ENCODE results near the gene MUC2. TPM values are rescaled to one million over a fixed set of nuclear protein-coding genes. Genes with fewer than 3 reads are reported as not detected.

Gene MUC2
- total RNA-seq, 2 experiments from 2014 or later, result not detected

GRCh38 chr11:1076061-1076665, 1.5 kb downstream of the MUC2 start:
- H3K4me3 Mint-ChIP-seq, result no peak overlapping the region
- ChIA-PET POLR2A (no interaction called here), CTCF (no interaction called here)
- no peak for DNase-seq
- no peak overlapping the region for H3K27ac Mint-ChIP-seq
- H3K27me3 Mint-ChIP-seq, result no peaks in the 10 kb centered on the region
- H3K4me1 Mint-ChIP-seq, result no peaks in the 10 kb centered on the region
- H3K36me3 Mint-ChIP-seq (ENCODE audit: low read depth), result no peaks in the 10 kb centered on the region
- H3K9me3 Mint-ChIP-seq, result no peaks in the 10 kb centered on the region

DNA sequence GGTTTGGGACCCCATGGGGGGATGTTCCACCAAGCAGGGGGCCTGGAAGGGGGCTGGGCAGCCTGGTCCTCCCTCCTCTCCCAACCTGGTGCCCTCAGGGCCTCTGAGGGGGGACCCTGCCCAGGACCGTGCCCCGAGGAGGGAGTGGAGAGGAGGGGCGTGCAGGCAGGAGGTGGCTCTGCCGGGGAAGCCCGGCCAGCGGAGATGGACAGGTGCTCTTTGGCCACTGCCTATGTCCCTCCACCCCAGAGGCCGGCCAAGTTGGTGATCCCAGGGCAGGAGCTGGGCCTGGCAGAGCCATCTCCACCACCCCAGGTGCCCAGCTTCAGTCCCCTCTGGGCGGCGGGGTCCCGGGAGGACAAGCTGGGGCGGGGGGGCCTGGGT, 2.4 kb downstream of the MUC2 start:
- no peak for DNase-seq
- ChIA-PET CTCF (interaction anchor here (0.5 kb wide), 1 partner anchor 429 kb away, joined by 4 read pairs; no protein-coding TSS in a partner anchor), POLR2A (no interaction called here)
- Mint-ChIP-seq H3K4me1 (no peaks in the 10 kb centered on the region), H3K4me3 (no peak overlapping the region), H3K9me3 (no peaks in the 10 kb centered on the region), H3K27ac (no peak overlapping the region), H3K27me3 (no peaks in the 10 kb centered on the region), H3K36me3 (ENCODE audit: low read depth) (no peaks in the 10 kb centered on the region)

GRCh38 chr11:1077417-1078119, 2.9 kb downstream of the MUC2 start:
- Mint-ChIP-seq H3K4me3 (no peak overlapping the region), H3K27ac (no peak overlapping the region), H3K4me1 (no peaks in the 10 kb centered on the region), H3K27me3 (no peaks in the 10 kb centered on the region), H3K36me3 (ENCODE audit: low read depth) (no peaks in the 10 kb centered on the region), H3K9me3 (no peaks in the 10 kb centered on the region)
- no peak for DNase-seq
- POLR2A ChIA-PET, result no interaction called here
- CTCF ChIA-PET, result interaction anchor here (0.5 kb wide), 1 partner anchor 428 kb away, joined by 4 read pairs; no protein-coding TSS in a partner anchor

DNA sequence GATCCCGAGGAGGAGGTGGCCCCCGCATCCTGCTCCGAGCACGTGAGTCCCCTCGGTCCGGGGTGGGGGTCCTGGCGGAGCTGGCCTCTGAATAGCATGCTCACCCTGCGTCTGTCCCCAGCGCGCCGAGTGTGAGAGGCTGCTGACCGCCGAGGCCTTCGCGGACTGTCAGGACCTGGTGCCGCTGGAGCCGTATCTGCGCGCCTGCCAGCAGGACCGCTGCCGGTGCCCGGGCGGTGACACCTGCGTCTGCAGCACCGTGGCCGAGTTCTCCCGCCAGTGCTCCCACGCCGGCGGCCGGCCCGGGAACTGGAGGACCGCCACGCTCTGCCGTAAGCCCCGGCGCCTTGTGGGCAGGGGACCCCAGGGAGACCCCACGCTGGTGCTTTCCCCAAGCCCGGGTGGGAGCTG, 3.5 kb downstream of the MUC2 start:
- DNase-seq, result no peak
- POLR2A ChIA-PET, result no interaction called here
- H3K27me3 Mint-ChIP-seq, result no peaks in the 10 kb centered on the region

GRCh38 chr11:1081601-1082311, 7.1 kb downstream of the MUC2 start:
- no peaks in the 10 kb centered on the region for H3K36me3 Mint-ChIP-seq (ENCODE audit: low read depth)
- H3K4me1 Mint-ChIP-seq, result no peaks in the 10 kb centered on the region
- no peaks in the 10 kb centered on the region for H3K9me3 Mint-ChIP-seq
- H3K4me3 Mint-ChIP-seq, result no peak overlapping the region
- no peak overlapping the region for H3K27ac Mint-ChIP-seq
- ChIA-PET POLR2A (no interaction called here), CTCF (no interaction called here)
- DNase-seq, result no peak
- no peaks in the 10 kb centered on the region for H3K27me3 Mint-ChIP-seq

More for the DNA sequence above, 3.5 kb downstream of the MUC2 start:
- CTCF ChIA-PET, result no interaction called here
- Mint-ChIP-seq H3K9me3 (no peaks in the 10 kb centered on the region), H3K27ac (no peak overlapping the region), H3K4me3 (no peak overlapping the region), H3K36me3 (ENCODE audit: low read depth) (no peaks in the 10 kb centered on the region), H3K4me1 (no peaks in the 10 kb centered on the region)

- CTCF ChIA-PET, result no interaction called here
- no peaks in the 10 kb centered on the region for H3K4me1 Mint-ChIP-seq
- DNase-seq, result no peak
These were observed 7.7 kb downstream of the MUC2 start for GRCh38 chr11:1082346-1082727.

DNA sequence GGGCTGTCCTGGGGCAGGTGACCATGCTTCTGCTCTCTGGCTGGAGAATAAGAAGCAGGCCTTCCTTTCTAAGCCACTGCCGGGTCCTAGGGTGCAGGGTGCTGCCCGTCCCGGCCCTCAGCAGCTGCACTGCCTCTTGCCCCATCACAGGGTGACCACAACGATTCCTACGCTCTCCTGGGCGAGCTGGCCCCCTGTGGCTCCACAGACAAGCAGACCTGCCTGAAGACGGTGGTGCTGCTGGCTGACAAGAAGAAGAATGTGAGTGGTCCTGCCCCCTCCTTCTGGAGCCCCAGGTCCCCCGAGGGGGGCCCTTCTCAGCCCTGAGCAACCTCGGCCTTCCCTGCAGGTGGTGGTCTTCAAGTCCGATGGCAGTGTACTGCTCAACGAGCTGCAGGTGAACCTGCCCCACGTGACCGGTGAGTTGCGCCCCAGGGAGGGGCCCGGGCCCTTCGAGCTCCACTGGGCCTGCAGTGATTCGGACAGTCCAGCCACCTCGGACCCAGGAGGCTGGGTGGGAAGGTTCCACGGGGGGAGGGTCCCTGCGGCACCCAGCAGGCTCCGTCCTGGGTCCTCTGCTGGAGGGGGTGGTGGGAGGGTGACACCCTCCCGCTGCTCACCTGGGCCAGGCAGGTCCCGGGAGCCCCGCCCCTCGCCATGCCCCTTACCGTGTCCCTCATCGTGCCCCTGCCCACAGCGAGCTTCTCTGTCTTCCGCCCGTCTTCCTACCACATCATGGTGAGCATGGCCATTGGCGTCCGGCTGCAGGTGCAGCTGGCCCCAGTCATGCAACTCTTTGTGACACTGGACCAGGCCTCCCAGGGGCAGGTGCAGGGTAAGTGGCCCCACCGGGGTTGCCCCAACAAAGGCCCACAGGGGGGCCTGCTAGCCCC, 8.3 kb downstream of the MUC2 start:
- DNase-seq, result no peak
- ChIA-PET POLR2A (no interaction called here), CTCF (no interaction called here)
- H3K4me1 Mint-ChIP-seq, result no peaks in the 10 kb centered on the region
- H3K9me3 Mint-ChIP-seq, result no peaks in the 10 kb centered on the region
- H3K4me3 Mint-ChIP-seq, result no peak overlapping the region
- H3K27me3 Mint-ChIP-seq, result no peaks in the 10 kb centered on the region
- no peak overlapping the region for H3K27ac Mint-ChIP-seq
- H3K36me3 Mint-ChIP-seq (ENCODE audit: low read depth), result no peaks in the 10 kb centered on the region

More at GRCh38 chr11:1082346-1082727, 7.7 kb downstream of the MUC2 start:
- no peak overlapping the region for H3K4me3 Mint-ChIP-seq
- H3K27me3 Mint-ChIP-seq, result no peaks in the 10 kb centered on the region
- POLR2A ChIA-PET, result no interaction called here
- H3K36me3 Mint-ChIP-seq (ENCODE audit: low read depth), result no peaks in the 10 kb centered on the region
- H3K9me3 Mint-ChIP-seq, result no peaks in the 10 kb centered on the region
- no peak overlapping the region for H3K27ac Mint-ChIP-seq

GRCh38 chr11:1083621-1084551, 9.2 kb downstream of the MUC2 start:
- no peaks in the 10 kb centered on the region for H3K27me3 Mint-ChIP-seq
- H3K9me3 Mint-ChIP-seq, result no peaks in the 10 kb centered on the region
- H3K36me3 Mint-ChIP-seq (ENCODE audit: low read depth), result no peaks in the 10 kb centered on the region
- ChIA-PET POLR2A (no interaction called here), CTCF (no interaction called here)
- H3K4me3 Mint-ChIP-seq, result no peak overlapping the region
- no peak for DNase-seq
- no peak overlapping the region for H3K27ac Mint-ChIP-seq
- H3K4me1 Mint-ChIP-seq, result no peaks in the 10 kb centered on the region

GRCh38 chr11:1084561-1085439, 10.1 kb downstream of the MUC2 start:
- Mint-ChIP-seq H3K27me3 (no peaks in the 10 kb centered on the region), H3K9me3 (no peaks in the 10 kb centered on the region), H3K27ac (no peak overlapping the region), H3K4me3 (no peak overlapping the region), H3K36me3 (ENCODE audit: low read depth) (no peaks in the 10 kb centered on the region), H3K4me1 (no peaks in the 10 kb centered on the region)
- CTCF ChIA-PET, result no interaction called here
- POLR2A ChIA-PET, result no interaction called here
- no peak for DNase-seq

GRCh38 chr11:1085440-1086170, 10.9 kb downstream of the MUC2 start:
- no peak for DNase-seq
- POLR2A ChIA-PET, result no interaction called here
- H3K4me1 Mint-ChIP-seq, result no peaks in the 10 kb centered on the region
- CTCF ChIA-PET, result no interaction called here
- no peak overlapping the region for H3K27ac Mint-ChIP-seq
- H3K36me3 Mint-ChIP-seq (ENCODE audit: low read depth), result no peaks in the 10 kb centered on the region
- H3K4me3 Mint-ChIP-seq, result no peak overlapping the region
- no peaks in the 10 kb centered on the region for H3K27me3 Mint-ChIP-seq
- no peaks in the 10 kb centered on the region for H3K9me3 Mint-ChIP-seq

Measured in activated CD4-positive, alpha-beta T cell treated with anti-CD3 and anti-CD28 coated beads, Interleukin-2, amount 10 ng/mL, durations not matched to agents 7 days and 5 days (primary cell).